IPS-15b (cell line): Measurements from ENCODE around the gene IRF2.

Source experiments
- H3K27me3 ChIP-seq: one replicate; pipeline ENCODE4 v1.6.1; 2013; ENCODE audit warnings: low read length; ENCODE audit not compliant: control insufficient read depth, insufficient read depth
- H3K36me3 ChIP-seq: one replicate; pipeline ENCODE4 v1.6.1; 2013; ENCODE audit warnings: low read length; ENCODE audit not compliant: control insufficient read depth, insufficient read depth
- H3K4me1 ChIP-seq: one replicate; pipeline ENCODE4 v1.6.1; 2013; ENCODE audit warnings: mild to moderate bottlenecking, low read length; ENCODE audit not compliant: control insufficient read depth, insufficient read depth
- H3K4me3 ChIP-seq: one replicate; pipeline ENCODE4 v1.5.1; 2013; ENCODE audit warnings: low read depth, low read length
- H3K9ac ChIP-seq: one replicate; pipeline ENCODE4 v1.6.1; 2013; ENCODE audit warnings: low read depth, mild to moderate bottlenecking, low read length
- H3K9me3 ChIP-seq: one replicate; pipeline ENCODE4 v1.6.1; 2013; ENCODE audit warnings: mild to moderate bottlenecking, low read length; ENCODE audit not compliant: control insufficient read depth, insufficient read depth

Gene IRF2

GRCh38 chr4:184409911-184410692 is 64.2 kb downstream of the IRF2 start:
- Histone ChIP-seq H3K9ac (no peak overlapping the region), H3K4me1 (peaks cover 5% of the 10 kb centered on the region), H3K36me3 (peaks cover 6% of the 10 kb centered on the region)

GRCh38 chr4:184409502-184409901 is 64.8 kb downstream of the IRF2 start:
- Histone ChIP-seq H3K4me1 (peaks cover 5% of the 10 kb centered on the region), H3K36me3 (peaks cover 6% of the 10 kb centered on the region), H3K4me3 (no peak overlapping the region), H3K9ac (no peak overlapping the region), H3K27me3 (no peaks in the 10 kb centered on the region), H3K9me3 (no peaks in the 10 kb centered on the region)

More at GRCh38 chr4:184409911-184410692, 64.2 kb downstream of the IRF2 start:
- Histone ChIP-seq H3K9me3 (no peaks in the 10 kb centered on the region), H3K4me3 (no peak overlapping the region), H3K27me3 (no peaks in the 10 kb centered on the region)

DNA sequence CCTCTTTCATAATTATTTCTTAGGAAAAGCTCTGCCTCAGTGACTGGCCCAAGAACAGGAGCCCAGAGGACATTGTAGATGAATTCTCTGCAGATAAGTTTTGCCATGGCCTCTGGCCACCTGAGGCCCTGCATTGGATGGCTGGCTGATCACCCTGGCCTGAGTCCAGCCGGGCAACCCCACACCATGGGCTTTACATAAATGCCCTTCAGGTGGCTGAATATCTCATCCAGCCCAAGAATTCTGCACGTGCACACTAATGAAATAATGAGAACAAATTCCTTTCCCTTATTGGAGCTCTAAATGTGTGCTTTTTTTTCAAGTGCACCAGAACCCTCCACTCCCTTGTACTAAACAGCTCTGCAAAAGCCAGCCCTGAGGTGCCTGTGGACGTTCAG is 65.7 kb downstream of the IRF2 start:
- no peak overlapping the region for H3K4me3 ChIP-seq
- H3K4me1 ChIP-seq, result peaks cover 5% of the 10 kb centered on the region
- H3K27me3 ChIP-seq, result no peaks in the 10 kb centered on the region
- H3K36me3 ChIP-seq, result peaks cover 6% of the 10 kb centered on the region
- H3K9me3 ChIP-seq, result no peaks in the 10 kb centered on the region
- no peak overlapping the region for H3K9ac ChIP-seq

DNA sequence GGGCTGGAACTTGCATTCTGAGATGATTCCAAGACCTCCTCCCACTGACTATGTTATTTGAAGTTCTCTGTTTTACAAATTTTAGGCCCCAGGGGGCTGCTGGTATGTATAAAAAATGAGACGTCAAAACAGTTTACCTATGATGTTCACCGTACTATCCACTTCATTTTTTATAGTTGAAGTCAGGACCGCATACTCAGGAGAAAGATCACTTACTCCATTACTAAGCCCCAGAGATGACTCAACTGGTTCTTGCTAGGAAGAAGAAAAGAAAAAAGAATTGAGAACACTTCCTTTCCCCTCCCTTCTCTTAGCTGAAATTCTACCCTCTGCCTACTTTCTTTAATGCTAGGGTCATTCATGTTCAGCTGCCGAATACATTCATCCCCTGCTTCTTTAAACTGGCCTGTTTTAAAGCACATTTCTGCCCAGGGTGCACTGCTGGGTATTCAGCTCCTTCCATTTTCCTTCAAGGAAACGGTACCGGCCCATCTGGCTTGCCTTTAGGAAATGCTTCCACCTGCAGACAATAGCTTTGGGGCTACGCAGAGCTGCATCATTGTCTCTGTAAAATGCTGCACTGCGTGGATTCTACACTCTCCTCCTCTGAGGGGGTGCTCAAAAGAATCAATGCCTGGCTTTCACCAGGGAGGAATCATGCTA is 66.2 kb downstream of the IRF2 start:
- no peak overlapping the region for H3K9ac ChIP-seq

DNA sequence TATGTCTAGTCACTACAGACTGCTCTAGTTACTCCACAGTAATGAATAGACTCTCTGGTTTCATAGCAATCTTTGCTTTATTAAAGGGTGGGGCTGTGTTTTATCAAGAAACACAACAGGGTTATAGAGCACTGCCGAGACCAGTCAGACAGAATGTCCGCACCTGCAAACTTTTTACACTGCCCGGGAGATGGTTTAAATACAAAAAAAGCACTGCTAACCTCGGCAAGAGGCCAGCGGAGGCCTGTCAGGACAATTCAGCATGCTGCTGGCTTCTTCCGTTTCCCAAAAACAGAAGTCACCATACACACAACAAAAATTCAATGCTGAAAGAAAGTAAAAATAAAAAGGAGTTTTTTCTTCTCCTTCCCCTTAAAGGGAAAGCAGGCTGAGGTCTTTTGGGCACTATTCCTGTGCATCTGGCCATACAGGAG is 67.4 kb downstream of the IRF2 start:
- H3K4me1 ChIP-seq, result peaks cover 19% of the 10 kb centered on the region
- peaks cover 6% of the 10 kb centered on the region for H3K36me3 ChIP-seq
- H3K9ac ChIP-seq, result no peak overlapping the region
- no peaks in the 10 kb centered on the region for H3K27me3 ChIP-seq
- H3K9me3 ChIP-seq, result no peaks in the 10 kb centered on the region
- no peak overlapping the region for H3K4me3 ChIP-seq

More for the DNA sequence above, 66.2 kb downstream of the IRF2 start:
- no peak overlapping the region for H3K4me3 ChIP-seq
- no peaks in the 10 kb centered on the region for H3K9me3 ChIP-seq
- peaks cover 7% of the 10 kb centered on the region for H3K4me1 ChIP-seq
- H3K27me3 ChIP-seq, result no peaks in the 10 kb centered on the region
- H3K36me3 ChIP-seq, result peaks cover 6% of the 10 kb centered on the region

DNA sequence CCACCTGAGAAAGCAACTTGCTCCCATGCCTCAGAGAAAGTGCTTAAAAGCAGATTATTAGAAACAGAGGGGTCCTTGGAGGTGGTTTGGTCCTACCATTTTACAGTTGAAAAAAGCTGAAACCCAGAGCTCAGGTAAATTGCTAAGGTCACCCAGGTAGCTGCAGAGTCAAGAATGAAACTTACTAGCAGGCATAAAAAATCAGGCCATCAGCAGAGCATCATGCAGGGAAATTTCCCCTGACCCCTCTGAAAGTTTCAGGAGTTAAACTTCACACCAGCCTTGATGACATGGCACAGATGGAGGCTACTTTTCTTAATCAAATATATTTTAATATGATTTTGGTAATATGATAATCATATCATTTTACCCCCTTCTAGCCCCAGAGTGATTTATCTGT is 70.3 kb downstream of the IRF2 start:
- no peak overlapping the region for H3K4me3 ChIP-seq
- H3K36me3 ChIP-seq, result peaks cover 6% of the 10 kb centered on the region
- no peak overlapping the region for H3K9ac ChIP-seq
- peaks cover 29% of the 10 kb centered on the region for H3K4me1 ChIP-seq
- H3K27me3 ChIP-seq, result no peaks in the 10 kb centered on the region
- H3K9me3 ChIP-seq, result no peaks in the 10 kb centered on the region

DNA sequence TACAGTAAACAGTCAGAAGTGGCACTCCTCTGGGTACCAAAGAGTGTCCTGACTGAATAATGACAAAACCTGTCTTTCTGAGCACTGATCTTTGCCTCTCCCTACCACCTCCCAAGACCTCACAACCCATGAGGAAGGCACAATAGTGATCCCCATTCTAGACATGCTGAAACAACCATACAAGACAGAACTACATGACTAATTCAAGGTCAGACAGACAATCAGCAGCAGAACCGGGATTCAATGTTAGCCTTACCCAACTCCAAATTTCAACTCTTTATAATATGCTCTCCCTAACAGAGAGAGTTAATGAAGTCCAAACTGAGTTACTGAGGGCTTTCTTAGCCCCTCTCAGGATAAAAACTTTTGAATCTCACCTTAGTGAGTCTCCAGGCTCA is 71.0 kb downstream of the IRF2 start:
- Histone ChIP-seq H3K4me3 (no peak overlapping the region), H3K9me3 (no peaks in the 10 kb centered on the region), H3K4me1 (peaks cover 28% of the 10 kb centered on the region), H3K9ac (no peak overlapping the region), H3K36me3 (peaks cover 6% of the 10 kb centered on the region), H3K27me3 (no peaks in the 10 kb centered on the region)

- H3K36me3 ChIP-seq, result peaks cover 6% of the 10 kb centered on the region
- H3K4me1 ChIP-seq, result peaks cover 24% of the 10 kb centered on the region
- H3K27me3 ChIP-seq, result no peaks in the 10 kb centered on the region
- H3K4me3 ChIP-seq, result no peak overlapping the region
- no peak overlapping the region for H3K9ac ChIP-seq
- H3K9me3 ChIP-seq, result no peaks in the 10 kb centered on the region
Observed at GRCh38 chr4:184402740-184403383, 71.5 kb downstream of the IRF2 start.

- Histone ChIP-seq H3K9me3 (no peaks in the 10 kb centered on the region), H3K36me3 (peaks cover 1% of the 10 kb centered on the region), H3K9ac (peak overlapping the region; percentile 12), H3K27me3 (no peaks in the 10 kb centered on the region), H3K4me3 (no peak overlapping the region), H3K4me1 (peaks cover 24% of the 10 kb centered on the region)
Observed at GRCh38 chr4:184402239-184402638, 72.1 kb downstream of the IRF2 start.

DNA sequence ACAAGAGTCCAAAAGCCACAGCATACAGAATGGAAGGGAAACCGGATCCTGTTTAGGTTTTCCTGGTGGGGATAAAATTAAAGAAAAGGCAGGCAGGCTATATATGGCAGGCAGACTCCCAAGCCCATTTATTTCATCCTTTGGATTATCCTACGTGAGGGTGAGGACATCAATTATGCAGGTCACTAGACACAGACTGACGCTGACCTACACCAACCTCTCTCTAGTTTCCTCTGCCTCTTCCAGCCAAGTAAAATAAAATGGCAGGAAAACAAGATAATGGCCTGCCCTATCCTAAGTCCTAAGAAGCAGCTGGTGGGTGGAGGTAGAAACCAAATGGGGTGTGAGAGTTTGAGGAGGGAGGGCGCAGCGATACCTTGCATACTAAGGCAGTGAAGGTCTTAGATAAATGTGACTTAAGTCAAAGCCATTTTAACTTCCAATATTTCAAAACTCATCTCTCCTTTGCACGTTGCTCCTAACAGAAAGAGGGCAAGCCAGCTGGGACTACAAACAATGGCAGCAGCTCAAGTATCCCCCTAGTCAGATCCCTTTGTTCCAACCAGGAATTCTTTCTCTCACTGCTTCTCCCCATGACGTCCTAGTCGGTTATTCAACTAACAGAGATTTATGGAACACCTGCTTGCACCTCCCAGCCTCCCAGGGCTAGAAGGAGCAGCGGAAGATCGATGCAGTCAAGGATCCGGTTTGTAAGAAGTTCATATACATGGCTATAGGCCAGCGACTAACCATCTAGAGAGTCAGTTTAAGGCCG is 72.8 kb downstream of the IRF2 start:
- no peaks in the 10 kb centered on the region for H3K9me3 ChIP-seq
- H3K36me3 ChIP-seq, result no peaks in the 10 kb centered on the region
- H3K27me3 ChIP-seq, result no peaks in the 10 kb centered on the region
- H3K4me1 ChIP-seq, result peaks cover 24% of the 10 kb centered on the region
- no peak overlapping the region for H3K4me3 ChIP-seq
- H3K9ac ChIP-seq, result no peak overlapping the region

DNA sequence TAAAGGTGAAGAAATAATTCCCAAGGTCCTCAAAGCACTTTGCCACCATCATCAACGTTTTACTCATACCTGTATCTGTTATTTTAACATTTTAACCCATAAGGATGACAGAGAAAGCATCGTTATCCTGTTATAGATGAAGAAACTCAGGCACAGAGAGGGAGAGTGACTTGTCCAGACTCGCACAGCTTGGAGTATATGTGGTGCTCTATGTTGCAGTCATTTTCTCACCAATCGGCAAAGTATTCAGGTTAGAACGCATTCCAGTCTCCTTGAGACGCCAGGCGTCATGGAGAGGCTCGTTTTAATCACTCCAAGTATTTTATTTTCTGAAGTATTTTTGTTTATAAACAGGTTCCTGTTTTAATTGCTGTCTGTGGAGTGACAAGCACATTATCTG is 73.5 kb downstream of the IRF2 start:
- Histone ChIP-seq H3K27me3 (no peaks in the 10 kb centered on the region), H3K4me1 (peaks cover 24% of the 10 kb centered on the region), H3K4me3 (no peak overlapping the region), H3K9ac (no peak overlapping the region), H3K9me3 (no peaks in the 10 kb centered on the region), H3K36me3 (no peaks in the 10 kb centered on the region)
